HL-60 (cell line): ENCODE data around the gene OR6V1.

Experiments
- DNase-seq, 2 experiments: peaks; one replicate each; pipeline ENCODE4 v3.0.0-alpha.2; 2010 to 2020; ENCODE audit warnings: low read depth in 1 of 2, low spot score in 1 of 2
- H3K27ac ChIP-seq: fragments of 250-450 bp; sonication (Bioruptor Pico); replicated peaks from 2 replicates; pipeline ENCODE4 v1.5.1; 2020; ENCODE audit warnings: mild to moderate bottlenecking, moderate library complexity
- H3K27me3 ChIP-seq: fragments of 250-450 bp; sonication (Bioruptor Pico); 2 replicates; pipeline ENCODE4 v1.5.1; 2021; ENCODE audit warnings: mild to moderate bottlenecking, moderate library complexity; ENCODE audit not compliant: insufficient read depth, poor library complexity, severe bottlenecking
- H3K4me3 ChIP-seq: replicated peaks from 2 replicates; pipeline ENCODE4 v1.5.1; 2011; ENCODE audit warnings: mild to moderate bottlenecking, control low read depth, low read length; ENCODE audit not compliant: insufficient read depth
- CTCF ChIP-seq: IDR thresholded peaks from one replicate; pipeline ENCODE4 v1.5.1; 2011; ENCODE audit warnings: low read length, control low read depth, inconsistent platforms; ENCODE audit not compliant: insufficient read depth
- GABPA ChIP-seq: IDR thresholded peaks from 2 replicates; pipeline ENCODE4 v1.6.1; 2012; ENCODE audit warnings: low read depth
- POLR2AphosphoS5 ChIP-seq: IDR thresholded peaks from 2 replicates; pipeline ENCODE4 v1.6.1; 2012; ENCODE audit warnings: low read depth
- REST ChIP-seq: IDR thresholded peaks from 2 replicates; pipeline ENCODE4 v1.6.1; 2012; ENCODE audit warnings: low read depth; ENCODE audit not compliant: insufficient replicate concordance
- SPI1 ChIP-seq: IDR thresholded peaks from 2 replicates; pipeline ENCODE4 v1.6.1; 2012; ENCODE audit warnings: low read depth, mild to moderate bottlenecking, borderline replicate concordance
- long read RNA-seq: library from polyadenylated mRNA; unstranded; transcript quantifications from one replicate; pipeline ENCODE4 v2.0.0, GENCODE V29; 2020

The OR6V1 gene
- long read RNA-seq: 0 reads

- DNase-seq: no peak
- H3K27ac ChIP-seq: no peak within 1 kb of the TSS
- no peak within 1 kb of the TSS for H3K4me3 ChIP-seq
- TF ChIP-seq SPI1 (no peak), CTCF (no peak), REST (no peak), GABPA (no peak), POLR2AphosphoS5 (no peak)
- no peaks in the 10 kb centered on the region for H3K27me3 ChIP-seq
Measured at GRCh38 chr7:143052041-143052440, at the start of gene OR6V1. Gene OR6V1 (plus strand): TSS chr7:143052341. CDS start chr7:143052341, 0 bp downstream.

- Histone ChIP-seq H3K27me3 (peaks cover 2% of the 10 kb centered on the region), H3K4me3 (no peak overlapping the region), H3K27ac (no peak overlapping the region)
- TF ChIP-seq REST: no peak
- TF ChIP-seq POLR2AphosphoS5: no peak
- TF ChIP-seq GABPA: no peak
- TF ChIP-seq CTCF: no peak
- TF ChIP-seq SPI1: no peak
- DNase-seq: no peak
Measured at GRCh38 chr7:143002898-143003297, 49.2 kb upstream of the OR6V1 start.

GRCh38 chr7:143003393-143004051 lies 48.6 kb upstream of the OR6V1 start:
- peak; percentile 47 for TF ChIP-seq CTCF
- TF ChIP-seq POLR2AphosphoS5: no peak
- peak; percentile 13 to 47 for DNase-seq
- Histone ChIP-seq H3K27me3 (peaks cover 2% of the 10 kb centered on the region), H3K27ac (no peak overlapping the region), H3K4me3 (peak overlapping the region; percentile 19; the same call in 1 of the 2 replicates)
